GM12865 (cell line): ENCODE results near the gene BCAP31.

Experiments
- DNase-seq: peaks from one replicate; pipeline ENCODE4 v3.0.0; 2010; ENCODE audit warnings: low read depth
- H3K4me3 ChIP-seq: 2 replicates; pipeline ENCODE4 v1.5.1; 2011; ENCODE audit warnings: mild to moderate bottlenecking, low read depth, low read length, control low read depth
- CTCF ChIP-seq: IDR thresholded peaks from 2 replicates; pipeline ENCODE4 v1.5.1; 2011; ENCODE audit warnings: low read length, control low read depth, low read depth, inconsistent platforms; ENCODE audit not compliant: insufficient read depth; ENCODE audit errors: missing control alignments

BCAP31 gene

DNA sequence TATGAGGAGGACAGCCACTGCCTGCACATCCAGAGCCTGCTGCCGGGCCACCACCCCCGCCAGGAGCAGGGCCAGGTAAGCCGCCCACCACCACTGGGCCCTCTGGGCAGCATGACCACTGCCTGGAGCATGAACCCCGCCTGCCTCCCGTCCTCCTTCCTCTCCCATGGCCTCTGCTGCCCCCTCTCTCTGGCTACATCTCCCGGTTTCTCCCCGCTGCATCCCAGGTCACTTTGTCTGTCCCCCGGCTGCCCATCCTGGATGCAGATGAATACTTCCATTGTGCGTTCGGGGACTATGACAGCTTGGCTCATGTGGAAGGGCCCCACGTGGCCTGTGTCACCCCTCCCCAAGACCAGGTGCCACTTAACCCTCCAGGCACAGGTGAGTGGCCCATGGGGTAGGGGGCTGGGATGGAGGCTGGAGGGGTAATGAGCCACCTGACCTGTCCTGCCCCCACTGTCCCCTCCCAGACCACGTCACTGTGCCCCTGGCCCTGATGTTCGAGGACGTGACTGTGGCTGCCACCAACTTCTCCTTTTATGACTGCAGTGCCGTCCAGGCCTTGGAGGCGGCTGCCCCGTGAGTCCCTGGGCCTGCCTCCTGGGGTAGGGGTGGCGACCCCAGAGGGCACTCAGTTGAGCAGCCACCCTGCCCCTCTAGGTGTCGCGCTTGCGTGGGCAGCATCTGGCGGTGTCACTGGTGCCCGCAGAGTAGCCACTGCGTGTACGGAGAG lies 45.8 kb upstream of the BCAP31 start:
- TF ChIP-seq CTCF: no peak
- peak; percentile 0 for DNase-seq
- no peak overlapping the region for H3K4me3 ChIP-seq

GRCh38 chrX:153769158-153769864 lies 45.1 kb upstream of the BCAP31 start:
- no peak for TF ChIP-seq CTCF
- peak; percentile 0 for DNase-seq
- no peak overlapping the region for H3K4me3 ChIP-seq

DNA sequence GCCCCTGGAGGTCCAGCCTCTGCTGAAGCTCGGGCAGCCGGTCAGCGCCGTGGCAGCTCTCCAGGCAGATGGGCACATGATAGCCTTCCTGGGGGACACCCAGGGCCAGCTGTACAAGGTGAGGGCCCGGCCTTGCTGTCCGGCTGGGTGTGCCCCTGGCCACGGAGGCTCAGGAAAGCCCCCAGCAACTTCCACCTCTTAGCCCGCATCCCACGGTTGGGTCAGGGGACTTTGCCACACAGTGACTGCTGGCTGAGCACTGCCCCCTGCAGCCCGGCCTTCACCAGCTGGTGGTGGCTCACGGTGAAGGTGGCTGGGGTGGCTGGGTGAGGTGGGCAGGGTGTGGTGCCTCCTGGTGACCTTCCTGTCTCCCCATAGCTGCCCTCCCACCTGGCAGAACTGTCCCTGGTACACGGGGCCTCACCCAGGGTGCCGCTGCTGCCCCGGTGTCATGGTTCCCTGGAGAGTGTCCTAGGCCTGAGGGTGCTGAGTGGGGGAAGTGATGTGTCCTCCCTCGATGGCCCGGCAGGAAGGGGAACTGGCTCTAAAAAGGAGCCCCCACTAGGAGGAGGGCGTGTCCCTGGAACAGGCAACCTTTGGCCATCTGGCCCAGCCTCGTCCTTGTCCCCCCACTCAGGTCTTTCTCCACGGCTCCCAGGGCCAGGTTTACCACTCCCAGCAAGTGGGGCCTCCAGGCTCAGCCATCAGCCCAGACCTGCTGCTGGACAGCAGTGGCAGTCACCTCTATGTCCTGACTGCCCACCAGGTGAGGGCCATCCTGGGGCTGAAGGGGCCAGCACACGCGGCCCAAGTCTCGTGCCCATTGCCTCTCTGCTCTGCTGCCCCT lies 44.3 kb upstream of the BCAP31 start:
- peak; percentile 0 for DNase-seq
- peak; percentile 1 for TF ChIP-seq CTCF
- H3K4me3 ChIP-seq: no peak overlapping the region

DNA sequence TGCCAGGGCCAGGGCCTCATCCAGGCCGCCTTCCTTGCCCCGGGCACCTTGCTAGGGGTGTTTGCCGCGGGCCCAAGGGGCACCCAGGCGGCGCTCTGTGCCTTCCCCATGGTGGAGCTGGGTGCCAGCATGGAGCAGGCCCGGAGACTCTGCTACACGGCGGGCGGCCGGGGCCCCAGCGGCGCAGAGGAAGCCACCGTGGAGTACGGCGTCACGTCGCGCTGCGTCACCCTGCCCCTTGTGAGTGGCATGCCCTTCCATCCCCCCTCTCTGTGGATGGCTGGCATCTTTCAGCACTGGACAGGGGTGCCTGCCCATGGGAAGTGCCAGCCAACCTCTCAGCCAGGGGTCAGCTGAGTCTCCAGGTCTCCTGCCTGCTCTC lies 43.5 kb upstream of the BCAP31 start:
- TF ChIP-seq CTCF: no peak
- no peak overlapping the region for H3K4me3 ChIP-seq
- DNase-seq: no peak

GRCh38 chrX:153766871-153767673 lies 42.9 kb upstream of the BCAP31 start:
- TF ChIP-seq CTCF: no peak
- H3K4me3 ChIP-seq: no peak overlapping the region
- DNase-seq: peak; percentile 0

GRCh38 chrX:153766098-153766817 lies 42.1 kb upstream of the BCAP31 start:
- H3K4me3 ChIP-seq: no peak overlapping the region
- TF ChIP-seq CTCF: no peak
- DNase-seq: peak; percentile 0
